Measurements from ENCODE around the gene EYS.

EYS gene

GRCh38 chr6:64733433-64733832 is 973.6 kb downstream of the EYS start:
- TF ChIP-seq, protein P1, sequence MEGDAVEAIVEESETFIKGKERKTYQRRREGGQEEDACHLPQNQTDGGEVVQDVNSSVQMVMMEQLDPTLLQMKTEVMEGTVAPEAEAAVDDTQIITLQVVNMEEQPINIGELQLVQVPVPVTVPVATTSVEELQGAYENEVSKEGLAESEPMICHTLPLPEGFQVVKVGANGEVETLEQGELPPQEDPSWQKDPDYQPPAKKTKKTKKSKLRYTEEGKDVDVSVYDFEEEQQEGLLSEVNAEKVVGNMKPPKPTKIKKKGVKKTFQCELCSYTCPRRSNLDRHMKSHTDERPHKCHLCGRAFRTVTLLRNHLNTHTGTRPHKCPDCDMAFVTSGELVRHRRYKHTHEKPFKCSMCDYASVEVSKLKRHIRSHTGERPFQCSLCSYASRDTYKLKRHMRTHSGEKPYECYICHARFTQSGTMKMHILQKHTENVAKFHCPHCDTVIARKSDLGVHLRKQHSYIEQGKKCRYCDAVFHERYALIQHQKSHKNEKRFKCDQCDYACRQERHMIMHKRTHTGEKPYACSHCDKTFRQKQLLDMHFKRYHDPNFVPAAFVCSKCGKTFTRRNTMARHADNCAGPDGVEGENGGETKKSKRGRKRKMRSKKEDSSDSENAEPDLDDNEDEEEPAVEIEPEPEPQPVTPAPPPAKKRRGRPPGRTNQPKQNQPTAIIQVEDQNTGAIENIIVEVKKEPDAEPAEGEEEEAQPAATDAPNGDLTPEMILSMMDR (IDR thresholded peaks at IDR 0.05; ENCODE audit: control insufficient read depth, extremely low read depth, insufficient read depth): no peak
- no peak for DNase-seq (ENCODE audit: low read depth)
- H3K4me3 ChIP-seq (ENCODE audit: low read depth, low read length): no peak overlapping the region

DNA sequence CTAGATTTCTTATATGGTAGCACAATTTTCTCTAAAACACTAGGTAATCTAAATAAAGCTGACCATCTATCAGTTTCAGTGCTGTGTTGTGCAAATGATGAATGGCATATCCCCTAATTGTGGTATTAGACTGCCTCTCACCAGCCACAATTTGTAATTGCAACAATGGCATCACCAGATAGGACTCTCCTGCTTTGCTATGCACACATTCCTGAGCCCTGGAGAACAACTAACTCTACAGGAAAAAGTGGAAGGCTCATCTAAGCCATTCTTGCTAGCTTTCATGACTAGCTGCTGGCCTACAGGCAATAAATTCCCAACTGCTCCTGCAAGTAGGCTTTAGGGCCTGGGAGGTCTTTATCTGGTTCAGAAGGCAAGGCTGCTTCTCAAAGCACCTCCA is 974.1 kb downstream of the EYS start:
- DNase-seq (ENCODE audit: low read depth): no peak
- H3K4me3 ChIP-seq (ENCODE audit: low read depth, low read length): no peak overlapping the region
- TF ChIP-seq, protein P1 (IDR thresholded peaks at IDR 0.05; ENCODE audit: control insufficient read depth, extremely low read depth, insufficient read depth): peak; percentile 50

DNA sequence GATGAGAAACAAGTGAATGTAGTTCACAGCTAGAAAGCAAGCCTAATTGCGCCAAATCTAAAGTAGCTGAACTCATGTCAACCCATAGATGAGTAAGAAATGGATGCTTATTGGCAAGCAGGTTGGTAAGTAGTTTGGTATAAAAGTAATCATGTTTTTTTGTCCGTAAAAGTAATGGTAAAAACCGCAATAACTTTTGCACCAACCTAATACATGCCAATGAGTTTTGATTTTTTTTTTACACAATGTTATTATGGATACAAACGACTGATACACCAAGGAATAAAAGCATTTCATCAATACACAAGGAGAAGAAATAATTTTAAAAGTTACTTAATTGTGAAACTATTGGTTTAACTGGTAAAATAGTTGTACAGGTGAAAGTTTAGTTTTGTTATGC is 977.5 kb downstream of the EYS start:
- DNase-seq (ENCODE audit: low read depth): no peak
- H3K4me3 ChIP-seq (ENCODE audit: low read depth, low read length): no peak overlapping the region
- TF ChIP-seq, protein P1 (IDR thresholded peaks at IDR 0.05; ENCODE audit: control insufficient read depth, extremely low read depth, insufficient read depth): no peak

- DNase-seq (ENCODE audit: low read depth): peak; percentile 19
- no peak overlapping the region for H3K4me3 ChIP-seq (ENCODE audit: low read depth, low read length)
- TF ChIP-seq, protein P1 (IDR thresholded peaks at IDR 0.05; ENCODE audit: control insufficient read depth, extremely low read depth, insufficient read depth): no peak
These were observed 980.0 kb downstream of the EYS start for GRCh38 chr6:64727075-64727474.

DNA sequence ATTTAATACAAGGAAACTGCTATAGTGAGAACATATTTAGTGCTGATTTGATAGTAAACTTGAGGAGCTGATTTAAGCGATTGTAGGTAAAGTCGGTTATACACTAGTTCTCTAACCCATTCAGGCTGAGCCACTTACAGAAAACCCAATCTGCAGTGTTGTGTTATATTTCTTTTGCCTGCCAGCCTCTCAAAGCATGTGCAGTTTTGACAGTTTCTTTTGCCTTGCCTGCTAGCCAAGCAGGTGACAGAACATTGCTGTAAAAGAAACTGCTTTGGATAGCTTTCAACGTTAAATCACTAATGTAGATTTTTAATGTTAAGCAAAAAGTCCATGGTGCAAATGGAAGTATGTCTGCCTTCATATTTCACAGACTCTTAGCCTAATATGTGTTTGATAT is 982.9 kb downstream of the EYS start:
- DNase-seq (ENCODE audit: low read depth): no peak
- H3K4me3 ChIP-seq (ENCODE audit: low read depth, low read length): no peak overlapping the region

DNA sequence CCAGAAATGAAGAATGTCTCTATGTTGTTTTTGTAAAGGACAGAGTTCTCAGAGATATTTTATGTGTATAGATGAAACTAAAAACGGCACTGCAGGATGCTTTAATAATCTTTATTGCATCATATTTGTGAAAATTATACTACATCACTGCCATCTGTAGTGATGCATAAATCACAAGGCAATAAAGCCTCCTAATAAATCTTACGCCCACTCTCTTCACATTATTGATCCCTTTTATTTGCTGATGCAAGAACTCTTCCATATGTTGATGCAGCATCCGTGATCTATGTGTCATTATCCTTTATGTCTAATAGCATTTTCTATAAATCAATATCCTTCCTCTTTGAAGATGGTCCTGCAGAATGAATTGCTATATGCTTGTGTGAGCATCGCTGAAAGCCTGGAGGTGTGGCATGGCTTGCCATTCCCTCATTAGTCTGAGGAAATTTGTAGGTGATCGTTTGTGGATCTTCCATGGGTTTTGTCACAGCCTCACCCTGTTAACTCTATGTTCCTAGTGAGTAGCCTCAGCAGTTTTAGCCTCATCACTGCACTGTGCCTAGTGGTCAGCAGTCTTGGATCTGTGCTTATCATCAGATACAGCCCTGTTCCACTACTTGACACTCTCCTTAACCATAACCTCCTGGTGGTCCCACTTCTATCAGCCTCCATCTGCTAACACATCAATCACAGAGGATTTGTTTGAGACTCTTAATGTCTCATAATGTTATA is 983.5 kb downstream of the EYS start:
- TF ChIP-seq, protein P1 (IDR thresholded peaks at IDR 0.05; ENCODE audit: control insufficient read depth, extremely low read depth, insufficient read depth): no peak
- DNase-seq (ENCODE audit: low read depth): no peak
- no peak overlapping the region for H3K4me3 ChIP-seq (ENCODE audit: low read depth, low read length)

More for the DNA sequence above, 982.9 kb downstream of the EYS start:
- TF ChIP-seq, protein P1 (IDR thresholded peaks at IDR 0.05; ENCODE audit: control insufficient read depth, extremely low read depth, insufficient read depth): no peak

GRCh38 chr6:64721865-64722264 is 985.2 kb downstream of the EYS start:
- H3K4me3 ChIP-seq (ENCODE audit: low read depth, low read length): no peak overlapping the region
- no peak for DNase-seq (ENCODE audit: low read depth)
- TF ChIP-seq, protein P1 (IDR thresholded peaks at IDR 0.05; ENCODE audit: control insufficient read depth, extremely low read depth, insufficient read depth): no peak

Data from LNCaP clone FGC (cell line).